HG02642 (cell line): ENCODE data around the gene HSD11B1.
"Not testable (repeated sequence)": the region's sequence is repeated elsewhere in the genome, so short reads cannot be mapped to it uniquely, and the experiment has no call there.

Experiments used
- ATAC-seq: cut with Tn5 transposase; IDR thresholded peaks from one replicate; pipeline ENCODE4 v1.9.1; 2021; ENCODE audit warnings: mild to moderate bottlenecking; ENCODE audit not compliant: unreplicated experiment, poor library complexity

HSD11B1 gene

DNA sequence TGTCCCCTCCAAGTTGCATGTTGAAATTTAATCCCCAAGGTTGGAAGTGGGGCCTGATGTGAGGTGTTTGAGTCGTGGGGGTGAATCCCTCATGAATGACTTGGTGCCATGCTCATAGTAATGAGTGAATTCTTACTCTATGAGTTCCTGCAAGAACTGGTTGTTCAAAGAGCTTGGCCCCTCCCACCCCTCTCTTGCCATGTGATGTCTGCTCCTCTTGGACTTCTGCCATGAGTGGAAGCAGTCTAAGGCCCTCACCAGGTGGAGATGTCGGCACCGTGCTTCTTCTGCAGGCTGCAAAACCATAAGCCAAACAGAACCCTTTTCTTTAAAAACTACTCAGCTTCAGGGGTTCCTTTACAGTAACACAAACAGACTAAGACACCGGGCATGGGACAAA lies 15.2 kb upstream of the HSD11B1 start:
- no peak for ATAC-seq

DNA sequence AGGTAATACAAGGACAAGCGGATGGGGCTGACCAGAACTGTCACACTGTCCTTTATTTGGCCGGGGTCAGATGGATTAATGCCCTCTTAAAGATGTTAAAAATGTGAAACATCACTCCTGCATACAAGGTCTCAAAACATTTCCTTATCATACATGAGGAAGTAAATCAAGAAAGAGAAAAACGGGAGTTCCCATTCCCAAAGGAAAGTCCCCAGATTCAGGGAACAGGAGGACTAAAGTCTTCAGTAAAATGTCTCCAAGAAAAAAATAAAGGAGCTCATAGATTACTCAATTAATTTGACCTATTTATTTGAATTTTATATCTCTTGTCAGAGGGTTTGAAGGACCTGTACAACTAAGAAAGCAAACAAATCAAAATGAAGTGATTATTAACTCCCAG lies 13.4 kb upstream of the HSD11B1 start:
- no peak for ATAC-seq

DNA sequence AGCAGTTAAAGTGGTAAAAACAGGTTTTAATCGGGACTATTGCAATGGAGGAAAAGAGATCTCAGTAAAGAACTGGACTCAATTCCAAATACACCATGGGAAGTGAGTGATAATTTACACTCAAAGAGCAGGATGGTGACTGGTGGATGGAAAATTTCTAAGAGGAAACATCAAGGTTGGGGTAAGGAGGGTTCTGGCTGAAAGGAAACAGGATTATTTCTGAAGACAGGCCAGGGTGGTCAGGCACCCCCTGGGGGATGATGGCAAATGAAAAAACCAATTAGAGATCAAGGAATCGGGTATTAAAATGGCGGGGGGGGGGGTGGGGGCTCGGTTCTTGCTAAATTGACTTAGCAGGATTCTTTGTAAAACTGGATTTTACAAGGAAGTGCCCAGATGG lies 12.3 kb upstream of the HSD11B1 start:
- no peak for ATAC-seq

DNA sequence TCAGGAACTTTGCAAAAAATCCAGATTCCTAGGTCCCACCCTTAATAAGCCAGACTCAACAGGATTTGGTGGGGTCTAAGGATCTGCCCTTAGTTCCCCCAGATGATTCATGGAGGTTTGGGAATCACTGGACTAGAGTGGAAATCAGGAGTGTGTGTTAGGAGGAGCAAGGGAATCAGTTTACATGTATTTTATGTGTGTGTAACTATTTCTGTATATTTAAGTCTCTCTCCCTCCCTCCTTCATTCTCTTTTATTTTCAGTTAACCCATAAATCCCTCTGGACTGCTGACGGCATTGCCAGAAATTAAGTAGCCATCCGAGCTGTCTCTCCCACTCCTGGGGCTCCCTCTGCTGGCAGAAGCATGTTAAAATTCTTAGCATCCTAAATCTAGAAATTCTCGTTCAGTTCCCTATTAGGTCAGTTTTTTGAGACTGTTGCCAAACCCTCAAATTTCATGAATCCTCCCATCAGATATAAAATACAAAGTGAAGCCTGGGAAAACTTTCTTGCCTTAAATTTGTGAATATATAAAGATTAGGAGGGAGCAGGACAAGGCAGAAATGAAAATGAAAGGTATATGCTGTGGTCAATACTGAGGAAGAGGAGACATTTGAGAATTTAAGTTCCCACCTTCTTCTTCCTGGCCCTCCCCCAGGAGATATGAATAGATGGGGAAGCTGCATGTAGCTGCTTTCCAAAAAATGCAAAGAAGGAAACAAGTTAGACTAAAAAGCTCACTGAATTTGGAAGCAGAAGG lies 11.7 kb upstream of the HSD11B1 start:
- ATAC-seq = peak; percentile 75

DNA sequence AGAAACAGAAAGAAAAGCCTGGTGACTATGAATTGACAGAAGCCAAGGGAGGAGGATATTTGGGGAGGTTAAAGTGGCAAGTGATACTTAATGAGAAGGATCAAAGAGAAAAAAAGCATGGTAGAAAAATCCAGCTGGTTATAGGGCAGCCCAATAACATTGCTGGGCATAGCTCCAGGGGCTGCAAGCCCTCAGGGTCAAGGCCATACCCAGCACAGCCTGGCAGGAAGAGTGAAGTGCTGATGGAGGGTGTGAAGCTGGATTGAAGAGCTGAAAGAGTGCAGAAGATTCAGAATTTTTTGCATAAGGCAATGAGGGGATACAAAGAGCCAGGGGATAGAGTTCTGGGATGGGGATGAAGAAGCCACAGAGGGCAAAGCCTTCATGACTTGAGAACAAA lies 8.0 kb upstream of the HSD11B1 start:
- ATAC-seq = no peak

GRCh38 chr1:209697126-209697525 lies 7.5 kb upstream of the HSD11B1 start:
- ATAC-seq = no peak

- not testable (repeated sequence) for ATAC-seq
Measured at GRCh38 chr1:209700686-209701085, 4.0 kb upstream of the HSD11B1 start.

- no peak for ATAC-seq
Measured at GRCh38 chr1:209702832-209703231, 1.8 kb upstream of the HSD11B1 start.

DNA sequence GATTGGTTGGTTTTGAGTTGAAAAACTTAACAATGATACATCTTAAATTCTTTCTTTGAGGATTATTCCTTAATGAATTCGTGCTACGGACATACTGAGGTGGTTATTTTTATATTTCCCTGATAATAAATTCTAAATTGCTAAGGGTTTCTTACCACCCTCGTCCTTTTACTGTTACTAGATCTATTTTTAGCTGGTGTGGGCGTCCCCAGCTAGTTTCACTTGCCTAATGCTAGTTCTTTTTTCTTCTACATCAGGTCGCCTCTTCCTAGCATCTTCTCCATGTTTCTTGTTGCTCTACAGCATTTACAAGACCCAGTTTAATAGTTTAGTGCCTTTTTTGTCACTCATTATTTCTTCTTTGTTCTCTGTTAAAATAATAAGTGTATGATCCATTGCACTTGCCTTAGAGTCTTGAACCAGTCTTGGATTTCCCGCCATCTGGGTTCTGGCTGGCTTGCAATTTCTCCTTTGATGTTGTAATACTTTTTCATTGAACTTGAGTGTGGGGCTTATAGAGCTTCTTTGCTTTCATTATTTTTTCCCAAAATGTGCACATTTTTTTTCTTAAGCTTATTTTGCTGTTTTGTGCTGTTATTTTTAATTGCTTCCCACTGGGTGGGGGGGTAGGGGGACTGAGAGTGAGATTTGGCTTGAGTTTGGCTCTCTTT lies 677 bp upstream of the HSD11B1 start:
- ATAC-seq = no peak

GRCh38 chr1:209705033-209705598 lies 470 bp downstream of the HSD11B1 start:
- no peak for ATAC-seq

DNA sequence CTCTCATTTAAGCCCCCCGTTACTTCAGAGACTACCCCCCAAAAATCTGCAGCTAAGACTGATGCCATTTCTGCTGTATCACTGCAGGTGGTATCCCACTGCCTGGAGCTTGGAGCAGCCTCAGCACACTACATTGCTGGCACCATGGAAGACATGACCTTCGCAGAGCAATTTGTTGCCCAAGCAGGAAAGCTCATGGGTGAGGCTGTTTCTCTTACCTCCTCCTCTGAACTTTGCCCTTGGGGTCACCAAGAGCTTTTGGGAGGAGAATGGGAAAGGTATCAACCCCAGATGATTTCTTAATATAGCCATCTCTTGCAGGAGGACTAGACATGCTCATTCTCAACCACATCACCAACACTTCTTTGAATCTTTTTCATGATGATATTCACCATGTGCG lies 2.0 kb downstream of the HSD11B1 start:
- ATAC-seq = no peak

- ATAC-seq = no peak
Measured at GRCh38 chr1:209707308-209707707, 2.7 kb downstream of the HSD11B1 start.

DNA sequence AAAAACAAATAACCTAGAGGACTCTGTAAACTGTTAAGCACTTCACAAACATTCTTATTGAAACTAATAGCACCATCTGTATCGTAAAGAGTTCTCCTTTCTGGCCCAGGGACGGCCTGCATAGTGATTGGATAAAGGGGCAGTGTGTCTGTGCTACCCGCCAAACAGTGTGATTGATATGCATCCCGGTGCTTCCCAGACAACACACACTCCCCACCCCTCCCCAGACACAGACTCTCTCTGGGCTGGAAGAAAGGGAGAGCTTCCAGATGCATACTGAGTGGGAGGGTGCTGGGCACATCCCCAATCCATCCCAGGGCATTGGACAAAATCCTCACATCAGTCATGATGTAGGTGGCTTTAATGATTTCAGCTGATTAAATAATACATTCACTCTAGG lies 3.7 kb downstream of the HSD11B1 start:
- no peak for ATAC-seq

DNA sequence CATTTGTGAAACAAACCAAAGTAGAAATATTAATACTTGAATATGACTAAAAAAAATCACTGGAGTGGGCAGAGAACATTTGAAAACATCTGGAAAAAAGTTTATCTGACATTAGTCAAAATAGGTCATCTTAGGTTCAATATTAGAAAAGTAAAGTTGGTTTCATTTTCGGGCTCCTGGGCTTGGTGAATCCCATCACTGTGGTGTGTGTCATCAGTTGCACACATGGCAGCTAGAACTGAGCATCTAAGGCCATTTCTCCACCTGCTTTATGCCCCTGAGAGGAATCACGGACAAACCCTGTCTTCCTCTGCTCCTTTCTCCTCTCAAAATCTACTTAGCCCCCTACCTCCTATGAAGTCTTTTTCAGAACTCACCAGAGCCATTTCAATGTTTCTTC lies 5.4 kb downstream of the HSD11B1 start:
- no peak for ATAC-seq

GRCh38 chr1:209710847-209711246 lies 6.2 kb downstream of the HSD11B1 start:
- no peak for ATAC-seq

- no peak for ATAC-seq
Measured at GRCh38 chr1:209714338-209714737, 9.7 kb downstream of the HSD11B1 start.

GRCh38 chr1:209715314-209715713 lies 10.7 kb downstream of the HSD11B1 start:
- ATAC-seq = no peak

DNA sequence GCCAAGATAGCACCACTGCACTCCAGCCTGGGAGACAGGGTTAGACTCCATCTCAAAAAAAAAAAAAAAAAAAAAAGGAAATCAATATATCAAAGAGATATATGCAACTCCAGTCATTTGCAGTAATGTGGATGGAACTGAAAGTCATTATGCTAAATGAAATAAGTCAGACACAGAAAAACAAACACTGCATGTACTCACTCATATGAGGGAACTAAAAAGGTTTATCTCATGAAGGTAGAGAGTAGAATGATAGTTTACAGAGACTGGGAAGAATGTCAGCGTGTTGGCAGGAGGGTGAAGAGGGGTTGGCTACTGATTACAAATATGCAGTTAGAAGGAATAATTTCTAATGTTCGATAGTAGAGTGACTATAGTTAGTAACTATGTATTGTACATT lies 13.2 kb downstream of the HSD11B1 start:
- no peak for ATAC-seq

DNA sequence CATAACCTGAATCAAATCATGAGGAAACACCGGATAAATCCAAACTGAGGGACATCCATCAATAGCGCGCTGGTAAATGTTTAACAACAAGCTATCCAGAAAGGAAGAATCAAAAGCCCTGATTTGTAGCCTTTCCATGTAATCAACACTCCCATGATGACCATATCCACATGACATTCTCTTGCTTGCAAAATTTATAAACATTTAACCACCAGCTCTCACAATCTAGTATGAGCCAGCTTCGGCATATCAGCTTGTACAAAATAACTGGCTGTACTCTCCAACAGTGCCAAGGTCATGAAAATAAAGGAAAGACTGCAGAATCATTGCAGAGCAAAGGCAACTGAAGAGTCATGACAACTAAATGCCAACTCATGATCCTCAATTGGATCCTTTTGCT lies 15.7 kb downstream of the HSD11B1 start:
- ATAC-seq = no peak

DNA sequence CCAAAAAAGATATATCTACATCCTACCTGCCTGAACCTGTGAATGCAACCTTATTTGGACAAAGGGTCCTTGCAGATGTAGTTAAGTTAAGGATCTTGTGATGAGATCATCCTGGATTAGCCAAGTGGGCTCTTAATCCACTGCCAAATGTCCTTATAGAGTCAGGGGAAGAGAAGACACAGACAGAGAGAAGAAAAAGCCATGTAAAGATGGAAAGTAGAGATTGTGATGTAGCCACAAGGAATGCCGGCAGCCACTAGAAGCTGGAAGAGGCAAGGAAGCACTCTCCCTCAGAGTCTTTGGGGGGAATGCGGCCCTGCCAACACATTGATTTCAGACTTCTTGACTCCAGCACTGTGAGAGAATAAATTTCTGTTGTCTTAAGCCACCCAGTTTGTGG lies 16.2 kb downstream of the HSD11B1 start:
- no peak for ATAC-seq

DNA sequence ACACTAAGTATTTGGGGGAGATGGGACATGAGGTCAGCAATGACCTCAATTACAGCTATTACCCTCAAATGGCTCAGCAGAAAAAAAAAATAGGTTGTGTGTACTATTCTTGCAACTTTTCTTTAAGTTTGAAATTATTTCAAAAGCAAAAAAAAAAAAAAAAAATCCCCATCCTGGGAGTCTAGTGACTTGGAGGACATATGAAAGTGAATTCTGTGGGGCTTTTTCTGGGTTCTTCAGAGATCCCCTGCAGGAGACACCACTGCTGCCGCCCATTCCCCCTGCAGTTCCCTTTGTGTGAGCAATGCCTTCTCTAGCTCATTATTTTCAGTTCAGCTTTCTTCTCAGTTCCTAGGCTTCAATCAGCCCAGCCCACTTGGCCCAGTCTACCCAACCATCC lies 16.7 kb downstream of the HSD11B1 start:
- ATAC-seq = no peak

DNA sequence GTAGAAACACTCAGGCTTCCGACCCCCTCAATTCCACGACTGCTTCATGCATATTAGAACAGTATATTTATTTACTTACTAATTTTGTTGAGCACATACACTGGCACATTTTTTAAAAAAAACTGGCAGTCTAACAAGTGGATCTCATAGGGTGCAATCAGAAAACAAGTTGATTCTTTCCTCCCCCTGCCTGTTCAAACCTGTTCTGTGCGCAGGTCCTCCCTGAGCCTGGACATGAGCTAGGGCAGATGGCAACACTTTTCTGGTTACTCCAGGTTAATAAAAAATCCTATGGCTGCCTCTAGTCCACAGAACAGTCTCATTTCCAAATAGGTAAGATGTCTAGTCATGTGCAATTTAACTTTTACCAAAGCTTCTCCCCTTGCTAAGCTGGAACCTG lies 18.6 kb downstream of the HSD11B1 start:
- no peak for ATAC-seq
